Right cardiac atrium (tissue), 5 donors: ENCODE measurements around the gene GNAI1. TPM values are rescaled to one million over a fixed set of nuclear protein-coding genes. Genes with fewer than 3 reads are reported as not detected.

Source experiments
- ATAC-seq, 2 donors: fragments of 200-7000 bp; cut with Tn5 transposase; one replicate each; pipeline versions ENCODE4 v1.8.0 to v1.9.1; 2020; ENCODE audit warnings: moderate library complexity in 2 of 2, mild to moderate bottlenecking in 1 of 2
- DNase-seq, 3 donors: peaks; one replicate each; pipeline ENCODE4 v3.0.0-alpha.2; 2020
- H3K27ac ChIP-seq: one replicate; pipeline ENCODE4 v1.5.1; 2013; ENCODE audit warnings: mild to moderate bottlenecking, low read length, control low read depth, moderate library complexity
- H3K27me3 ChIP-seq: one replicate; pipeline ENCODE4 v1.6.1; 2013; ENCODE audit not compliant: control insufficient read depth, insufficient read depth
- H3K4me1 ChIP-seq: one replicate; pipeline ENCODE4 v1.6.1; 2013; ENCODE audit warnings: low read length; ENCODE audit not compliant: control insufficient read depth, insufficient read depth
- H3K4me3 ChIP-seq: one replicate; pipeline ENCODE4 v1.5.1; 2013; ENCODE audit warnings: low read length, control low read depth
- H3K9me3 ChIP-seq: one replicate; pipeline ENCODE4 v1.6.1; 2013; ENCODE audit warnings: low read length; ENCODE audit not compliant: control insufficient read depth
- WGBS: extraction: QIAGEN DNeasy Blood & Tissue Kit; methylation state at CpG from one replicate; pipeline ENCODE4 v1.1.7; 2013; 5-methylcytosine and 5-hydroxymethylcytosine counted together
- intact Hi-C, 4 donors: fragments of 100-400 bp; cut with DNase I; formaldehyde crosslinking; loops; one replicate each; pipeline versions ENCODE4 v1.11.0 to v1.14.0; 2022 to 2023
- long read RNA-seq, 4 donors: library from polyadenylated mRNA; unstranded; transcript quantifications; one replicate each; pipeline ENCODE4 v2.0.0, GENCODE V29; 2020 to 2021
- polyA plus RNA-seq: library from polyadenylated mRNA; stranded (reverse); fragments of 200-250 nt; gene quantifications from one replicate; pipeline ENCODE4 v1.2.3, GENCODE V29; 2013
- total RNA-seq, 4 donors: library from RNA; stranded (reverse); fragmentation: NEBNext Ultra II Directional; extraction: Animal tissue kit (Norgen Biotek cat#: 25700); gene quantifications; one replicate each; pipeline ENCODE4 v1.2.1, GENCODE V29; 2021
- donor health status: healthy with polysubstance abuse.
- donor health status: DM: no; HTN: yes; CAD: no.
- donor health status: DM: no; HTN: no; CAD: no.
- donor health status: DM: no; HTN: yes; CAD: no; lungs with severe emphysema.
- donor health status: DM: yes; HTN: yes; CAD: no.

The GNAI1 gene
- 10 to 100 TPM in 2 of 4 donors, 1 to 10 TPM in 2; 7.9 to 10.2 (median 9.5) TPM for total RNA-seq
- 7.5 TPM for polyA plus RNA-seq
- long read RNA-seq, donor 1, full-length matches to known transcripts, result 30 of 33 reads
- long read RNA-seq, donor 1, partial matches to known transcripts, result 2 of 33 reads
- long read RNA-seq, donor 1, other reads (novel, unspliced or antisense), result 1 of 33 reads
- long read RNA-seq, donor 2, full-length matches to known transcripts, result 13 of 13 reads
- long read RNA-seq, donor 2, partial matches to known transcripts, result 0 of 13 reads
- long read RNA-seq, donor 2, other reads (novel, unspliced or antisense), result 0 of 13 reads
- long read RNA-seq, donor 3, full-length matches to known transcripts, result 46 of 52 reads
- long read RNA-seq, donor 3, partial matches to known transcripts, result 3 of 52 reads
- long read RNA-seq, donor 3, other reads (novel, unspliced or antisense), result 3 of 52 reads
- long read RNA-seq, donor 4, full-length matches to known transcripts, result 10 of 10 reads
- long read RNA-seq, donor 4, partial matches to known transcripts, result 0 of 10 reads
- long read RNA-seq, donor 4, other reads (novel, unspliced or antisense), result 0 of 10 reads

DNA sequence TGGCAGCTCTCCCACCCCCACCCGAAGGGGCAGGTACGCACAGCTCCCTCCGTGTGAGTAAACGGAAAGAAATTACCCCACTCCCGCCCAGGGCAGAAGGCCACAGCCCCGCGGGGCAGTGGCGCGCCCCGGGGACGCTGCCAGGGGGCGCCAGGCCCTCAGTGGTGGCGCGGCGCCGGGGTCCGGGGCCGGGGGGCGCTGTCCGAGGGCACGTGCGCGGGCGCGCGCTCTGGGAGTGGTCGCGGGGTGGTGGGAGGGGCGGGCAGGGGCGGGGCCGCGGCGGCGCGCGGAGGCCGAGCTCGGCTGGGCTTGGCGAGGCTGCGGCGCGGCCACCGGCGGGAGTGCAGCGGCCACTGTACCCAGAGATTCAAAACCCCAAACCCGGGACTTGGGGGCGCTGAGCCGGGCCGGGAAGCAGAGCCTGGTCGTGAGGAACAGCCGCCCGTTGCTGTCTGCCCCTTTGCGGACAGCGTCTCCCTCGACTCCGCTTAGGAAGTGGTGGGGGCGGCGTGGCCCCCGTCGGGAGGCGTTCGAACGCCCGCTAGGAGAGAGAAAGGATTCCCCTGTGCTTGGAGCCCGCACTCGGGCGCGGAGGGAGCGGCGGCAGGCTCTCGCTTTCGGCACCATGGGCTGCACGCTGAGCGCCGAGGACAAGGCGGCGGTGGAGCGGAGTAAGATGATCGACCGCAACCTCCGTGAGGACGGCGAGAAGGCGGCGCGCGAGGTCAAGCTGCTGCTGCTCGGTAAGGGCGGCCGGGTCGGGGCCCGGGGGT, at the start of gene GNAI1:
TSS of gene GNAI1 (plus strand) at position 296 of the 773 bp plus-strand sequence. CDS start at position 626, 330 bp downstream.
- intact Hi-C loops, result loop anchor here in 2 of 4 donors (10.0 kb wide), 1 partner anchor 150 kb away; no protein-coding TSS in a partner anchor
- ATAC-seq (peak; percentile 89 to 93), DNase-seq (peak; percentile 67 to 88 (median 85))
- under 1% methylated on average over 92 of the region's 92 CpGs for WGBS
- H3K9me3 ChIP-seq, result no peaks in the 10 kb centered on the region
- H3K4me1 ChIP-seq, result no peaks in the 10 kb centered on the region
- H3K27me3 ChIP-seq, result no peaks in the 10 kb centered on the region
- peak within 1 kb of the TSS; percentile 89 for H3K4me3 ChIP-seq
- peak within 1 kb of the TSS; percentile 81 for H3K27ac ChIP-seq

DNA sequence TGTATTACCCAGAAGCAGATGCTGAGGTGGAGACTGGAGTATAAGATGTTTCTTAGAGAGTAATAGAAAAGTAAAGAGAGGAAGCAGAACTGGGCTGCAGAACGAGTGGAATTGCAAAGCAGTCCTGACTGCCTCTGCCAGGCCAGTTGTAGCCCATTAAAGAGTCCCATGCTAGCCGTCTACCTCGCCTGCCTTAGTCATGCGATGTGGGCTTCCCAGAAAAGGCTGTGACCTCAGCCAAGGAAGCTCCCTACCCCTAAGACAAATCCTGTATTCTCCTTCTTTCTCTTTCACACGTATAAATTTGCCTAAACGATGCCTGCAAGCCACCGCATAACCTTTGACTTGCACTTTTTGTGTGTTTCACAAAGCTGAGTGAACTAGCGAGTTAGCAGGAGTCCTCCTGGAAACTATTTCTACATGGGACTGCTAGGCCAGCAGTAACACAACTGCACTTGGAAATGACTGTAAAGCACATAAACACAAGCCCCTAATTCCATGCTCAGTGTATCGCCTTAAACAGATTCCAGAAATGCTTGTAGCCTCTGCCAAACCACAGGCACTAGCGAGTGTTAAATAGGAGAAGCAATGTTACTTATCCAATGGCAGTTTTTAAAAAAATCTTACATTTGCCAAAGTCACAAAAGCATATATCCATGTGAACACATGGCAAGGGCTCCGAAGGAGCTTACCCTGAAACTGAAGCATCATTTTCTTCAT, 47.4 kb upstream of the GNAI1 start:
- H3K4me1 ChIP-seq, result no peaks in the 10 kb centered on the region
- H3K4me3 ChIP-seq, result no peak overlapping the region
- H3K27me3 ChIP-seq, result no peaks in the 10 kb centered on the region
- intact Hi-C loops, result no loop called here
- DNase-seq (no peak), ATAC-seq (no peak)
- no peak overlapping the region for H3K27ac ChIP-seq
- 78% methylated on average over 11 of the region's 11 CpGs for WGBS
- peaks cover 2% of the 10 kb centered on the region for H3K9me3 ChIP-seq

DNA sequence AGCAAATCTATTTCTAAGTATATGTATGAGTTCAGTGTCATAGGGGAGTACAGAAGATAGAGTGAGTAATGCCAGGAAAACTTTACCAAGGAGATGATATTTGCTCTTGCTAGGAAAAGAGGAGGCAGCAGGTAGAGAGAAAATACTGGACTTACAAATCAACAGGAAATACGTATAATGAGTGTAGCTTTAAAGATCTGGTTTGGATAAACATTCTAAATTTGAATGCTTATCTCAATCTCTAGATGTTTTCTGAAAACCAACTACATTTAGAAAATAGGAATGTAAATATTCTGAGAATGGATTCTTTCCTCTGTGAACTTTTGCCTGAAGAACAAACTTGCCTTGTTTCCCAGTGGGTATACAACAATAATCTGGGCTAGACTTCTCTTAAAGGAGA, 46.9 kb upstream of the GNAI1 start:
- Histone ChIP-seq H3K9me3 (peaks cover 2% of the 10 kb centered on the region), H3K4me3 (no peak overlapping the region), H3K4me1 (no peaks in the 10 kb centered on the region), H3K27ac (no peak overlapping the region), H3K27me3 (no peaks in the 10 kb centered on the region)
- no peak for ATAC-seq
- intact Hi-C loops, result no loop called here
- 63% methylated on average over 1 of the region's 1 CpG for WGBS
- no peak for DNase-seq

DNA sequence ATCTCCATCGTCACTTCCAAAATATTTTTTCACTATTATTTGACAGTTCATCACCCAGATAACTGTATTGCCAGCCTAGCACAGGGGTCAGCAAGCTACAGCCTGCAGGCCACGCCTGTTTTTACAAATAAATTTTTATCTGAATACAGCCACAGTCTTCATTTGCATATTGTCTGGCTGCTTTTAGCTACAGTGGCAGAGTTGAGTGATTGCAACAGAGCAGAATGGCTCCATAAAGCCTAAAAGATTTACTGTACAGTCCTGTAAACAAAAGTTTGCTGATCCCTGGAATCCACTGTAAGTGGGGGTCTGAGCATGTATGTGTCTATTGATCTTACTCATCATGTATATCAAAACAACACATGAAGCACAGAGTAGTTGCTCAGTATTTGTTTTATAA, 45.9 kb upstream of the GNAI1 start:
- Histone ChIP-seq H3K9me3 (peaks cover 2% of the 10 kb centered on the region), H3K27me3 (no peaks in the 10 kb centered on the region), H3K4me3 (no peak overlapping the region), H3K4me1 (no peaks in the 10 kb centered on the region), H3K27ac (no peak overlapping the region)
- intact Hi-C loops, result no loop called here
- DNase-seq (no peak), ATAC-seq (no peak)
- 50% methylated on average over 2 of the region's 2 CpGs for WGBS

DNA sequence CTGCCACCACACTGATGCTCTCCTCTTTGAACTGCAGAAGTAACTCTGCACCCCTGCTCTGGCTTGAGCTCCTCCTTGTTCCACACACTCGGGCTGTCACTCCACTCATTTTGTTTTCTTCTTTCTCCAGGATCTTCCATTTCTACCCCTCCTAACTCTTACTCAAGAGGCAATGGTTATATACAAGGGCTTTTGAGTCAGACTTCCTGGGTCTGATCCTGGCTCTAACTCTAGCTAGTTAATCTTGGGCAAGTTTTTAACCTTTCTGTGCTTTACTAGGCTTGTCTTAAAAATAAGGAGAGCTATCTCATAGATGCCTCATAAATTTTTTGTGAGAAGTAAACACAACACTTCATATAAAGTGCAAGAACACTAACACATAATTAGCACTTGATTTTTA, 45.3 kb upstream of the GNAI1 start:
- intact Hi-C loops, result no loop called here

DNA sequence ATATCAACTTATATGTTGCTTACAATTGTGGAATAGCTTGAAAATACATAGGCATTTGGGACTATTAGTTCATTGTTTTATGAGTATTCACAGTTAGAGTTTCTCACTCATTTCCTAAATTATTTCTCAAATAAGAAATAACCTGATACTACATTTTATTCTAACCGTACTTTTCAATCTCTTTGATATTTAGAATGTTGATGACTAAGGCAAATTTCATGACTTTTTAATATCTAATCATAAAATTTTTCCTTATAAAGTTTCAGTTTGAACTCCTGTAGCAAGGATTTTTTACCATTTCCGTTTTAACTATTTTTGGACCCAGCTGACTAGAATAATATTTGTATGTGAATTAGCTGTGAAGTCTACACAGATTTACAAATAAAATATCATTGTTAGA, 41.3 kb upstream of the GNAI1 start:
- ATAC-seq, result no peak
- no peaks in the 10 kb centered on the region for H3K27me3 ChIP-seq
- H3K9me3 ChIP-seq, result no peaks in the 10 kb centered on the region
- no peaks in the 10 kb centered on the region for H3K4me1 ChIP-seq
- no peak overlapping the region for H3K27ac ChIP-seq
- no peak overlapping the region for H3K4me3 ChIP-seq
- 84% methylated on average over 2 of the region's 2 CpGs for WGBS
- DNase-seq, result no peak
- intact Hi-C loops, result no loop called here

More for the DNA sequence above, 45.3 kb upstream of the GNAI1 start:
- Histone ChIP-seq H3K4me3 (no peak overlapping the region), H3K9me3 (peaks cover 2% of the 10 kb centered on the region), H3K27ac (no peak overlapping the region), H3K27me3 (no peaks in the 10 kb centered on the region), H3K4me1 (no peaks in the 10 kb centered on the region)
- ATAC-seq (no peak), DNase-seq (no peak)
- WGBS, result 67% methylated on average over 1 of the region's 1 CpG

DNA sequence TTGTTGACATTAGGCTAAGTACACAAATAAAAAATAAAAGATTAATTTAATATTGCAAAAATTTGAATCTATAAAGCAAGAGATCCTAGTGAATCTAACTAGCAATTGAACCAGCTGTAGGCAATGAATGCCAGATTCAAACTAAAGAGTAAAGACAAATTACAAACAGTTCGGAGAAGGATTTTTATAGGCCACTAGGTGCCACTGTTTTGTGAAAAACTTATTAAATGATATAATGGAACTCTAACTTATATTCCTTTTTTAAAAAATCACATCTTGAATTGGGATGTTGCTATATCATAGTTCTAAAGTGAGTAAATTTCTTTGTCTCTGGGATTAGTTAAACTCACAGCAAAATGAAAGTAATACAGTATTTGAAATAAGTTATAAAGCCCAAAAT, 39.1 kb upstream of the GNAI1 start:
- intact Hi-C loops, result loop anchor here in 1 of 4 donors (5.0 kb wide), 1 partner anchor 297 kb away; no protein-coding TSS in a partner anchor
- Histone ChIP-seq H3K4me1 (no peaks in the 10 kb centered on the region), H3K27me3 (no peaks in the 10 kb centered on the region), H3K4me3 (no peak overlapping the region), H3K9me3 (no peaks in the 10 kb centered on the region), H3K27ac (no peak overlapping the region)
- WGBS, result 14% methylated on average over 1 of the region's 1 CpG
- DNase-seq, result no peak
- ATAC-seq, result no peak

DNA sequence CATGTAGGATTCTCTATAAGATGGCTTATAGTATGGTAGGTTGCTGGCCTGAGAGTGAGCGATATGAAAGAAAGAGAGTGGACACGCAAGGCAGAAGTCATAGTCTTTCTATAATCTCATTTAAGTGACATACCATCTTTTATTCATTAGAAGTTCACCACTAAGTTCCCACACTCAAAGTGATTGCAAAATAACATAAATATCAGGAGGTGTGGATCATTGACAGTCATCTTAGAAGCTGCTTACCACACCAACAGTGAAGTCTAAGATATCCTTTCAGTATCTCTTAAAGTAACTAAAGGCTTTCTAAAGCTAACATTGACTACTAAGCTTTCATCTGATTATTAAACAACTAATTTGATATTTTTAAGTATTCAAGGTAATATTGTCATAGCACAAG, 36.9 kb upstream of the GNAI1 start:
- no peak for ATAC-seq

DNA sequence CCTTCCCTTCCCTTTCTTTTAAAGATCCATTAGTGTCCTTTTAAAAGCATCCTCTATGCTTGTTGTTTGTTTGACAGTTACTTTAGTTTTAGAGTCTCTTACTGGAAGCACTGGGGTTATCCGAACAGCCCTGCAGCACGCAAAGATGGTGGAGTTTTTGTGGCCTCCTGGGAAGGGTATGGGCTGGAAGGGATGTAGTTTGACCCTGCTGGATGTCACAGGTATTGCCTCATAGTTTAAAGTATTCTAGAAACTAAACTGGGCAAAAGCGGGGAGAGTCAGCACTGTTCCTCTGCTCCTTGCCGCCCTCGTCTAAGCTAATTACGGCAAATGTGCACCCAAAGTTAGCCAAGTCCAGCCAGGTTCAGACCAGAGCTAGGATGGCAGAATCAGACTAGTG, 35.8 kb upstream of the GNAI1 start:
- DNase-seq (no peak), ATAC-seq (no peak)
- intact Hi-C loops, result loop anchor here in 1 of 4 donors (5.0 kb wide), 1 partner anchor 294 kb away; no protein-coding TSS in a partner anchor
- H3K27ac ChIP-seq, result no peak overlapping the region
- no peaks in the 10 kb centered on the region for H3K4me1 ChIP-seq
- 95% methylated on average over 6 of the region's 6 CpGs for WGBS
- no peak overlapping the region for H3K4me3 ChIP-seq
- H3K9me3 ChIP-seq, result no peaks in the 10 kb centered on the region
- no peaks in the 10 kb centered on the region for H3K27me3 ChIP-seq

More for the DNA sequence above, 36.9 kb upstream of the GNAI1 start:
- H3K9me3 ChIP-seq, result no peaks in the 10 kb centered on the region
- H3K4me1 ChIP-seq, result no peaks in the 10 kb centered on the region
- intact Hi-C loops, result loop anchor here in 1 of 4 donors (5.0 kb wide), 1 partner anchor 295 kb away; no protein-coding TSS in a partner anchor
- WGBS, result 100% methylated on average over 2 of the region's 2 CpGs
- no peak for DNase-seq
- no peak overlapping the region for H3K27ac ChIP-seq
- no peak overlapping the region for H3K4me3 ChIP-seq
- no peaks in the 10 kb centered on the region for H3K27me3 ChIP-seq

DNA sequence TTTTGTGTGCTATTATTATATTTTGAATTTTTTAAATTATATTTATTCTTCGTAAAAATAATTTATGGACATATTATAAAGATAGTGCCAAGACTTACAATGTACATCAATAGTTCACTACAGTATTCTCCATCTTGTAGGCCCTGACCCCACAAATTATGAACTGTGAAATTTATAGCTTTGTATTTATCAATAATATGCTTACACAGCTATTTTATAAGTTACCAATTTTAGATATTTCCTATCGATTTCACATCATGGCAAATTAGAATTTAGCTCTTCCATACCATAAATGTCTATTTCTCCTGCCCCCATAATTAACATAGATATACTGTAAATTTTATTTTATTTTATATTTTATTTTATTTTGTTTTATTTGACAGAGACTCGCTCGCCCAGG, 34.4 kb upstream of the GNAI1 start:
- intact Hi-C loops, result no loop called here
- WGBS, result 97% methylated on average over 4 of the region's 4 CpGs

More for the DNA sequence above, 34.4 kb upstream of the GNAI1 start:
- no peak for DNase-seq
- Histone ChIP-seq H3K9me3 (no peaks in the 10 kb centered on the region), H3K4me3 (no peak overlapping the region), H3K27me3 (no peaks in the 10 kb centered on the region), H3K27ac (no peak overlapping the region), H3K4me1 (no peaks in the 10 kb centered on the region)
- ATAC-seq, result no peak
